C1 segment of cervical spinal cord (tissue), 14 donors: ENCODE data around the gene GCLC.

Experiments
- DNase-seq, 14 donors: peaks; one replicate each; lab custom pipeline; 2025; lab: John Stamatoyannopoulos, UW

Gene GCLC

DNA sequence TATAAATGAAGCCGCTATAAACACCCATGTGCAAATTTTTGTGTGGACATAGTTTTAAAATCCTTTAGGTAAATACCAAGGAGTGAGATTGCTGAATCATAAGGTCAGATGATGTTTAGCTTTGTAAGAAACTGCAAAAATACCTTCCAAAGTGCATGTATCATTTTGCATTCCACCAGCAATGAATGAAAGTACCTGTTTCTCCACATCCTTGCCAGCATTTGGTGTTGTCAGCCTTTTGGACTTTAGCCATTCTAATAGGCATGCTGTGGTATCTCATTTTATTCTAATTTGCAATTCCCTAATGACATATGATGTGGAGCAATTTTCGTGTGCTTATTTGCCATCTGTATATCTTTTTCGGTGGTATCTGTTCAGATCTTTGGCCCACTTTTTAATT is 93.7 kb downstream of the GCLC start:
- no peak for DNase-seq

DNA sequence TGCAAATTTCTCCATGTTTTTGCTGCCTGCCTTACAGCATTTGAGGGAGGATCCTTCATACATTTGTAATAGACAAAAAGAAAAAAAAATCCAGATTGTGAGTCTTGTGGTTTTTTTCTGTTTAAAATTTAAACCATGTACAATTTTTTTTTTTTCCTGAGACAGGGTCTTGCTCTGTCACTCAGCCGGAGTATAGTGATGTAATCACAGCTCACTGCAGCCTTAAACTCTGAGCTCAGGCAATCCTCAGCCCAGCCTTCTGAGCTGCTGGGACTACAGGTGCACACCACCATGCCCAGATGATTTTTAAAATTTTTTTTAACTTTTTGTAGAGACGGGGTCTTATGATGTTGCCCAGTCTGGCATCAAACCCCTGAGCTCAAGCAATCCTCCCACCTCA is 97.0 kb downstream of the GCLC start:
- no peak for DNase-seq
